H1 (cell line): ENCODE measurements around the gene VASH1. TPM values are rescaled to one million over a fixed set of nuclear protein-coding genes. Genes with fewer than 3 reads are reported as not detected.

ENCODE experiments used
- E2F6 ChIP-seq: IDR thresholded peaks from 2 replicates; pipeline ENCODE4 v1.6.1; 2012; ENCODE audit warnings: inconsistent platforms
- HDAC2 ChIP-seq, 2 experiments: fragments of 300-600 bp in 1 of 2; sonication (generic) in 1 of 2; IDR thresholded peaks; 2 replicates each; pipeline ENCODE4 v1.6.1; 2011 to 2012; ENCODE audit warnings: low read depth in 2 of 2, low read length in 2 of 2, mild to moderate bottlenecking in 2 of 2, moderate library complexity in 2 of 2, borderline replicate concordance in 1 of 2, inconsistent platforms in 1 of 2
- HDAC6 ChIP-seq: IDR thresholded peaks from one replicate; pipeline ENCODE4 v1.7.1; 2012; ENCODE audit warnings: low read depth, mild to moderate bottlenecking, inconsistent platforms, low read length, moderate library complexity
- JUND ChIP-seq: IDR thresholded peaks from 2 replicates; pipeline ENCODE4 v1.6.1; 2011; ENCODE audit warnings: mild to moderate bottlenecking, improper control_type of control experiment, low read length
- KDM5A ChIP-seq: fragments of 200-600 bp; IDR thresholded peaks from 2 replicates; pipeline ENCODE4 v1.7.1; 2012; ENCODE audit warnings: mild to moderate bottlenecking, low read length, inconsistent platforms, mixed read lengths
- NRF1 ChIP-seq: IDR thresholded peaks from 2 replicates; pipeline ENCODE4 v1.6.1; 2011; ENCODE audit warnings: mild to moderate bottlenecking, low read depth, low read length, improper control_type of control experiment
- PHF8 ChIP-seq: fragments of 200-600 bp; sonication (generic); conservative IDR thresholded peaks from 2 replicates; pipeline ENCODE4 v1.7.1; 2012; ENCODE audit warnings: low read depth, mild to moderate bottlenecking, inconsistent platforms, low read length, moderate library complexity
- POLR2A ChIP-seq, 2 experiments: IDR thresholded peaks; 1 replicate in 1 of 2; 2 replicates in 1 of 2; pipeline ENCODE4 v1.6.1; 2011; ENCODE audit warnings: low read depth in 2 of 2, low read length in 2 of 2, mild to moderate bottlenecking in 2 of 2; ENCODE audit errors: control extremely low read depth in 1 of 2
- POLR2AphosphoS5 ChIP-seq: IDR thresholded peaks from 2 replicates; pipeline ENCODE4 v1.6.1; 2011; ENCODE audit warnings: low read depth, low read length
- RAD21 ChIP-seq, 2 experiments: IDR thresholded peaks in 1 of 2; conservative IDR thresholded peaks in 1 of 2; 2 replicates each; pipeline ENCODE4 v1.6.1; 2011; ENCODE audit warnings: low read depth in 2 of 2, low read length in 2 of 2, improper control_type of control experiment in 1 of 2, inconsistent platforms in 1 of 2, mild to moderate bottlenecking in 1 of 2, moderate library complexity in 1 of 2
- RNF2 ChIP-seq: fragments of 200-900, 300-1000 bp; sonication (generic); IDR thresholded peaks from 2 replicates; pipeline ENCODE4 v1.7.1; 2016; ENCODE audit warnings: borderline replicate concordance, low read depth, mild to moderate bottlenecking, antibody characterized with exemption, low read length; ENCODE audit not compliant: poor library complexity, severe bottlenecking; ENCODE audit errors: missing control alignments
- RXRA ChIP-seq: IDR thresholded peaks from 2 replicates; pipeline ENCODE4 v1.6.1; 2011; ENCODE audit warnings: low read depth, mild to moderate bottlenecking, low read length, moderate library complexity; ENCODE audit not compliant: insufficient read depth
- SAP30 ChIP-seq: fragments of 300-600 bp; sonication (generic); IDR thresholded peaks from 2 replicates; pipeline ENCODE4 v1.7.1; 2012; ENCODE audit warnings: low read length, moderate library complexity, mild to moderate bottlenecking, inconsistent platforms; ENCODE audit not compliant: insufficient read depth, insufficient replicate concordance
- SUZ12 ChIP-seq: fragments of 200-600 bp; sonication (generic); IDR thresholded peaks from 2 replicates; pipeline ENCODE4 v1.6.1; 2012; ENCODE audit warnings: mild to moderate bottlenecking, inconsistent platforms, low read length, moderate library complexity, mixed read lengths
- TBP ChIP-seq: IDR thresholded peaks from 2 replicates; pipeline ENCODE4 v1.6.1; 2011; ENCODE audit warnings: low read depth, low read length, improper control_type of control experiment
- TCF12 ChIP-seq: IDR thresholded peaks from 2 replicates; pipeline ENCODE4 v1.6.1; 2011; ENCODE audit warnings: low read depth, mild to moderate bottlenecking, low read length
- TEAD4 ChIP-seq: IDR thresholded peaks from 2 replicates; pipeline ENCODE4 v1.6.1; 2012; ENCODE audit warnings: low read depth, low read length, inconsistent platforms, mixed read lengths
- YY1 ChIP-seq: IDR thresholded peaks from 2 replicates; pipeline ENCODE4 v1.6.1; 2011; ENCODE audit warnings: low read depth, mild to moderate bottlenecking, low read length
- polyA plus RNA-seq, 7 experiments: library from polyadenylated mRNA; depleted of rRNA in 3 of 7; stranded (reverse) in 5 of 7; unstranded in 2 of 7; fragments of >200 nt in 5 of 7; fragments of 200-250 nt in 2 of 7; gene quantifications; 1 replicate in 5 of 7; 2 replicates in 1 of 7; 4 replicates in 1 of 7; pipeline versions ENCODE4 v1.2.1 to v1.2.3, GENCODE V29; 2011 to 2013; ENCODE audit warnings: missing spikeins in 2 of 7, mixed read lengths in 2 of 7
- total RNA-seq: library from RNA; stranded (reverse); fragmentation: NEBNext Ultra II Directional; extraction: Animal tissue kit (Norgen Biotek cat#: 25700); gene quantifications from 2 replicates; pipeline ENCODE4 v1.2.1, GENCODE V29; 2021
- TF ChIP-seq, protein P1 (sequence below): IDR thresholded peaks from 2 replicates; pipeline ENCODE4 v1.6.1; 2012; ENCODE audit warnings: inconsistent platforms
- TF ChIP-seq, protein P2 (sequence below): IDR thresholded peaks from 2 replicates; pipeline ENCODE4 v1.6.1; 2011; ENCODE audit warnings: low read length, improper control_type of control experiment

The VASH1 gene
- total and polyA plus RNA-seq, 2 of the 8 experiments (the other 6 are each of a cell fraction or from before 2014, with no cell fraction given): 3.1 to 6.4 TPM

DNA sequence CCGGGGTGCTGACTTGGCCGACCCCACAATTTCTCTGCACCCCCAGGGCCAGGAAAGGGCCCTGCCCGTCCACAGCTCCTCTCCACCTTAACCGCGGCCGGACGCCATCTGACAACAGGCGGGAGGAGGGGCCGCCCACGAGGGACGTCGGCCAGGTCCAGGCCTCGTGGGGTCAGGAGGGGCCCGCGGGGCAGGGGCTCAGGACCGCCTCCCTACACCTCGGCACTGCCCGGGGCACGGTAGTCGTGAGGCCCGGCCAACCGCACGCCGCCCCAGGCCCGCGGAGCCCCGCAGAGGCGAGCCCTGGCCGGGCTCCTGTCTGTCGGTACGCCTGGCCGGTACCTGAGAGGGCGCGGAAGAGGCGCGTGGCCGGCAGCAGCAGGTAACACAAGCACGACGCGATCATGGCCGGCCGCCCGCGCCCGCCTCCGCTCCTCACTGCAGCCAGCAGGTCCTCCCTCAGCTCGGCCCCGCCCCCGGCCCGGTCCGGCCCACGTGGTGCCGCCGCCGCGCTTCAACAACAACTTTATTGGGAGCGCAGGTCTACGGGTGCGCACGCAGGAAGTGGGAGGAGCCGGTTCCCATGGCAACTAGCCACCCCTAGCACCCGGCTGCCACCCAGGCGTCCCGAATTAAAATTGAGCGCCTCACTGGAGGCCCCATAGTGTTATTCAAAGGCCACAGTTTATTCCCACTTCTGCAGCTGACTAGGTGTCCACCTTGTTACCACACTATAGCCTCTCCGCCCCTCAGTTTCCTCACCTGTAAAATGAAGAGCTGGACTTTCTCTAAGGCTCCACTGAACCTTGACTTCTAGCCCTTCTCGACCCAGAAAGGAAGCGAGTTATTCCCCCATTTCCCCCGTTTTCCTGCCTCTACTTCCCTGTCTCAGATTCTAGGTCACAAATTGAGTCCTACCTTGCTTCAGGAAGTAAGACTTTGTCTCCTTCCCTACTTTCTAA lies 51.4 kb downstream of the VASH1 start, which contains the start of gene ANGEL1 (continued):
- no peak for TF ChIP-seq JUND
- TF ChIP-seq POLR2AphosphoS5: peak; percentile 92
- TF ChIP-seq TEAD4: peak; percentile 23; the same call in 1 of the 2 replicates
- no peak for TF ChIP-seq HDAC6
- TF ChIP-seq SAP30: no peak
- TF ChIP-seq HDAC2 (IDR thresholded peaks at IDR 0.05; ENCODE audit: borderline replicate concordance in 1 of 2, low read depth in 2 of 2, low read length in 2 of 2): 0 out of 4 replicates have a peak, but pooled peaks of 1 of the 2 experiments have one; percentile 53
- TF ChIP-seq KDM5A: no peak
- TF ChIP-seq E2F6: peak; percentile 85
- no peak for TF ChIP-seq RNF2
- peak; percentile 70; the same call in 1 of the 2 replicates for TF ChIP-seq TCF12
- TF ChIP-seq NRF1: peak; percentile 31; the same call in 1 of the 2 replicates
- TF ChIP-seq YY1: peak; percentile 86
- peak; percentile 76 to 90 for TF ChIP-seq POLR2A (IDR thresholded peaks at IDR 0.05; ENCODE audit: control extremely low read depth in 1 of 2, low read depth in 2 of 2, low read length in 2 of 2)
- no peak for TF ChIP-seq RXRA
- TF ChIP-seq, protein P1, sequence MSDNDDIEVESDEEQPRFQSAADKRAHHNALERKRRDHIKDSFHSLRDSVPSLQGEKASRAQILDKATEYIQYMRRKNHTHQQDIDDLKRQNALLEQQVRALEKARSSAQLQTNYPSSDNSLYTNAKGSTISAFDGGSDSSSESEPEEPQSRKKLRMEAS: peak; percentile 97
- TF ChIP-seq RAD21 (IDR thresholded peaks at IDR 0.05 in 1 of 2, conservative IDR thresholded peaks at IDR 0.05 in 1 of 2; ENCODE audit: low read depth in 2 of 2, low read length in 2 of 2): no peak
- TF ChIP-seq SUZ12: no peak
- peak; percentile 83; the same call in 1 of the 2 replicates for TF ChIP-seq TBP
- TF ChIP-seq PHF8: peak; percentile 97
- TF ChIP-seq, protein P2, sequence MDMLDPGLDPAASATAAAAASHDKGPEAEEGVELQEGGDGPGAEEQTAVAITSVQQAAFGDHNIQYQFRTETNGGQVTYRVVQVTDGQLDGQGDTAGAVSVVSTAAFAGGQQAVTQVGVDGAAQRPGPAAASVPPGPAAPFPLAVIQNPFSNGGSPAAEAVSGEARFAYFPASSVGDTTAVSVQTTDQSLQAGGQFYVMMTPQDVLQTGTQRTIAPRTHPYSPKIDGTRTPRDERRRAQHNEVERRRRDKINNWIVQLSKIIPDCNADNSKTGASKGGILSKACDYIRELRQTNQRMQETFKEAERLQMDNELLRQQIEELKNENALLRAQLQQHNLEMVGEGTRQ: peak; percentile 96
